Brain microvascular endothelial cell (primary cell): Measurements from ENCODE around the gene GNG11.

Experiments
- DNase-seq: peaks from one replicate; pipeline ENCODE4 v3.0.0-alpha.2; 2020
- H3K27ac ChIP-seq: fragments of 250-450 bp; sonication (Bioruptor Pico); 2 replicates; pipeline ENCODE4 v1.5.1; 2020; ENCODE audit warnings: mild to moderate bottlenecking, moderate library complexity
- H3K27me3 ChIP-seq: fragments of 250-450 bp; sonication (Bioruptor Pico); replicated peaks from 2 replicates; pipeline ENCODE4 v1.5.1; 2020; ENCODE audit warnings: mild to moderate bottlenecking
- H3K36me3 ChIP-seq: fragments of 250-450 bp; sonication (Bioruptor Pico); replicated peaks from 2 replicates; pipeline ENCODE4 v1.5.1; 2020; ENCODE audit warnings: mild to moderate bottlenecking
- H3K4me3 ChIP-seq: 2 replicates; pipeline ENCODE4 v1.5.1; 2011; ENCODE audit warnings: low read depth, mild to moderate bottlenecking, control low read depth, low read length, moderate library complexity
- in situ Hi-C: cut with HindIII; loops from 2 replicates; pipeline ENCODE4 v1.10.0; 2017; ENCODE audit warnings: low sequenced_read_pairs, low pct_ligation_motif_present
- TF ChIP-seq, protein P1 (sequence below): IDR thresholded peaks from 2 replicates; pipeline ENCODE4 v1.5.1; 2011; ENCODE audit warnings: low read depth, mild to moderate bottlenecking, moderate library complexity, low read length, control low read depth, inconsistent platforms; ENCODE audit errors: missing control alignments

GNG11 gene

DNA sequence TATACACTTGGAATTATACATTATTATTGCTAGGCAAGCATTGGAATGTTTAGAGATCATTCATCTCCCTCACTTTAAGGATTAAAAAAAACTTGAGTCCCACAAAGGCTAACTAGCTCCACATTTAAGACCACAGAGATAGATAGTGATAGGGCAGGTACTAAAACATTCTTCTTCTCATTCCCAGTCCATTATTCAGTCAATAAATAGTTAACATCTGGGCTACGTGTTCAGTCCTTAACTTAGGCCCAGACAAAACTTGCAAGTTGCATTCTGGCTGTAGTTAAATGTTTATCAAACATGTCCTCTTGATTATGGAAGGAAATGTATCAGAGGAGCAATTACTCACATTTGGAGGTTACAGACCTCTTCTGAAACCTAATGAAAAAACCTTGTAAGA is 2.4 kb downstream of the GNG11 start:
- no peak overlapping the region for H3K27ac ChIP-seq
- in situ Hi-C loops = no loop called here
- peaks cover 19% of the 10 kb centered on the region for H3K36me3 ChIP-seq
- H3K4me3 ChIP-seq = peak overlapping the region; percentile 82
- no peaks in the 10 kb centered on the region for H3K27me3 ChIP-seq
- TF ChIP-seq, protein P1, sequence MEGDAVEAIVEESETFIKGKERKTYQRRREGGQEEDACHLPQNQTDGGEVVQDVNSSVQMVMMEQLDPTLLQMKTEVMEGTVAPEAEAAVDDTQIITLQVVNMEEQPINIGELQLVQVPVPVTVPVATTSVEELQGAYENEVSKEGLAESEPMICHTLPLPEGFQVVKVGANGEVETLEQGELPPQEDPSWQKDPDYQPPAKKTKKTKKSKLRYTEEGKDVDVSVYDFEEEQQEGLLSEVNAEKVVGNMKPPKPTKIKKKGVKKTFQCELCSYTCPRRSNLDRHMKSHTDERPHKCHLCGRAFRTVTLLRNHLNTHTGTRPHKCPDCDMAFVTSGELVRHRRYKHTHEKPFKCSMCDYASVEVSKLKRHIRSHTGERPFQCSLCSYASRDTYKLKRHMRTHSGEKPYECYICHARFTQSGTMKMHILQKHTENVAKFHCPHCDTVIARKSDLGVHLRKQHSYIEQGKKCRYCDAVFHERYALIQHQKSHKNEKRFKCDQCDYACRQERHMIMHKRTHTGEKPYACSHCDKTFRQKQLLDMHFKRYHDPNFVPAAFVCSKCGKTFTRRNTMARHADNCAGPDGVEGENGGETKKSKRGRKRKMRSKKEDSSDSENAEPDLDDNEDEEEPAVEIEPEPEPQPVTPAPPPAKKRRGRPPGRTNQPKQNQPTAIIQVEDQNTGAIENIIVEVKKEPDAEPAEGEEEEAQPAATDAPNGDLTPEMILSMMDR = no peak
- DNase-seq = no peak

DNA sequence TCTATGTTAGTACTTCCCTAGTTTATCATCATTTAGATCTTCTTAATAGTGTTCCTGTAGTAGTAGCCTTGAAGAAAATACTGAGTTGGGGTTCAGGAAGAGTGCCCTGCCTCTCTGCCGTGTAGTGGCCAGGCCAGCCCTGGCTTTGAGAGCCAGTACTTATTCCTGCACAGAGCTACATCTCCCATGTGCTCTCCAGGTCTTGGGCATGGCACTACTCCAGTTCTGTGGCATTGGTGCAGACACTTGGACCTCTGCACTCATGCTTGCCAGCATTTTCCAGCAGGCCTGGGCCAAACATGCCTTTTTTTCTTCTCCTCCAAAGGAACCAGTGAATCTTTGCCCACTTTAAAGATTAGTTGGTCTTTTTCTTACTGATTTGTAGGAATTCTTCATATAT is 5.3 kb downstream of the GNG11 start:
- in situ Hi-C loops = no loop called here

GRCh38 chr7:93927585-93927984 is 6.0 kb downstream of the GNG11 start:
- no peak overlapping the region for H3K27ac ChIP-seq
- in situ Hi-C loops = no loop called here
- H3K27me3 ChIP-seq = no peaks in the 10 kb centered on the region
- no peak overlapping the region for H3K4me3 ChIP-seq
- TF ChIP-seq, protein P1 = no peak
- no peak for DNase-seq
- H3K36me3 ChIP-seq = peaks cover 19% of the 10 kb centered on the region

More for the DNA sequence above, 5.3 kb downstream of the GNG11 start:
- H3K27me3 ChIP-seq = no peaks in the 10 kb centered on the region
- no peak overlapping the region for H3K27ac ChIP-seq
- H3K36me3 ChIP-seq = peaks cover 19% of the 10 kb centered on the region
- no peak for DNase-seq
- TF ChIP-seq, protein P1 = no peak
- H3K4me3 ChIP-seq = no peak overlapping the region

- H3K27ac ChIP-seq = no peak overlapping the region
- H3K27me3 ChIP-seq = no peaks in the 10 kb centered on the region
- no peak overlapping the region for H3K4me3 ChIP-seq
- in situ Hi-C loops = no loop called here
- peaks cover 10% of the 10 kb centered on the region for H3K36me3 ChIP-seq
- TF ChIP-seq, protein P1 = no peak
- no peak for DNase-seq
Measured at GRCh38 chr7:93931655-93932054, 10.1 kb downstream of the GNG11 start.

- H3K27me3 ChIP-seq = no peaks in the 10 kb centered on the region
- H3K27ac ChIP-seq = no peak overlapping the region
- in situ Hi-C loops = no loop called here
Measured at GRCh38 chr7:93933156-93933555, 11.6 kb downstream of the GNG11 start.

GRCh38 chr7:93935102-93935501 is 13.6 kb downstream of the GNG11 start:
- DNase-seq = no peak
- TF ChIP-seq, protein P1 = no peak
- H3K4me3 ChIP-seq = no peak overlapping the region
- H3K27me3 ChIP-seq = no peaks in the 10 kb centered on the region
- no peak overlapping the region for H3K27ac ChIP-seq
- in situ Hi-C loops = no loop called here
- H3K36me3 ChIP-seq = no peaks in the 10 kb centered on the region

More at GRCh38 chr7:93933156-93933555, 11.6 kb downstream of the GNG11 start:
- H3K36me3 ChIP-seq = no peaks in the 10 kb centered on the region
- H3K4me3 ChIP-seq = no peak overlapping the region
- no peak for DNase-seq
- TF ChIP-seq, protein P1 = no peak
